Endodermal cell (in vitro differentiated cells): ENCODE results near the gene ECSCR. TPM values are rescaled to one million over a fixed set of nuclear protein-coding genes. Genes with fewer than 3 reads are reported as not detected.
"Not testable (repeated sequence)": the region's sequence is repeated elsewhere in the genome, so short reads cannot be mapped to it uniquely, and the experiment has no call there.

Experiments used
- DNase-seq: peaks from one replicate; pipeline ENCODE4 v3.0.0-alpha.2; 2017
- H3K27ac ChIP-seq: 2 replicates; pipeline ENCODE4 v1.5.1; 2013; ENCODE audit warnings: mild to moderate bottlenecking, low read depth, low read length, moderate library complexity
- H3K27me3 ChIP-seq: 2 replicates; pipeline ENCODE4 v1.6.1; 2013; ENCODE audit warnings: mild to moderate bottlenecking, low read length, moderate library complexity; ENCODE audit not compliant: insufficient read depth, control insufficient read depth, poor library complexity, severe bottlenecking
- H3K36me3 ChIP-seq: 2 replicates; pipeline ENCODE4 v1.7.0; 2013; ENCODE audit warnings: mild to moderate bottlenecking, low read length, moderate library complexity; ENCODE audit not compliant: control insufficient read depth, insufficient read depth
- H3K4me1 ChIP-seq: one replicate; pipeline ENCODE4 v1.7.0; 2013; ENCODE audit warnings: low read length; ENCODE audit not compliant: control insufficient read depth, insufficient read depth
- H3K4me3 ChIP-seq: 2 replicates; pipeline ENCODE4 v1.5.1; 2013; ENCODE audit warnings: mild to moderate bottlenecking, low read length, moderate library complexity
- H3K9ac ChIP-seq: 2 replicates; pipeline ENCODE4 v1.6.1; 2013; ENCODE audit warnings: mild to moderate bottlenecking, low read length, moderate library complexity; ENCODE audit not compliant: poor library complexity, severe bottlenecking; ENCODE audit errors: extremely low read depth
- H3K9me3 ChIP-seq: 2 replicates; pipeline ENCODE4 v1.6.1; 2013; ENCODE audit warnings: mild to moderate bottlenecking, low read length, moderate library complexity; ENCODE audit not compliant: control insufficient read depth
- H3K27ac Mint-ChIP-seq: 2 replicates; pipeline ENCODE4 v1.8.0; 2020; ENCODE audit warnings: mixed read lengths
- H3K27me3 Mint-ChIP-seq: 2 replicates; pipeline ENCODE4 v1.8.0; 2021; ENCODE audit warnings: mild to moderate bottlenecking, mixed read lengths; ENCODE audit not compliant: insufficient read depth
- H3K36me3 Mint-ChIP-seq: 2 replicates; pipeline ENCODE4 v1.8.0; 2020; ENCODE audit warnings: low read depth, mixed read lengths
- H3K4me1 Mint-ChIP-seq: 2 replicates; pipeline ENCODE4 v1.8.0; 2020; ENCODE audit warnings: mixed read lengths
- H3K4me3 Mint-ChIP-seq: 2 replicates; pipeline ENCODE4 v1.8.0; 2020; ENCODE audit warnings: mild to moderate bottlenecking, moderate library complexity, mixed read lengths
- H3K9me3 Mint-ChIP-seq: 2 replicates; pipeline ENCODE4 v1.8.0; 2020; ENCODE audit warnings: mild to moderate bottlenecking, mixed read lengths
- WGBS, 2 experiments: methylation state at CpG; one replicate each; pipeline versions ENCODE4 v1.1.5 to v1.1.7; 2013; ENCODE audit warnings: missing lambda C conversion rate in 2 of 2, mixed read lengths in 1 of 2; ENCODE audit not compliant: insufficient coverage in 1 of 2, insufficient read length in 1 of 2; 5-methylcytosine and 5-hydroxymethylcytosine counted together
- total RNA-seq, 2 donors: library from RNA; stranded (reverse); fragmentation: NEBNext Ultra II Directional in 1 of 2; extraction: Animal tissue kit (Norgen Biotek cat#: 25700) in 1 of 2; gene quantifications; 2 replicates in 1 of 2; 3 replicates in 1 of 2; pipeline ENCODE4 v1.2.1, GENCODE V29; 2021
- TF ChIP-seq, protein P1 (sequence below): fragments of 200-600 bp; sonication (generic); conservative IDR thresholded peaks from 2 replicates; pipeline ENCODE4 v1.5.0; 2021; ENCODE audit warnings: antibody characterized with exemption, mild to moderate bottlenecking

ECSCR gene
- total RNA-seq, 2 donors from 2014 or later, result 0.62 TPM; not detected in 1

DNA sequence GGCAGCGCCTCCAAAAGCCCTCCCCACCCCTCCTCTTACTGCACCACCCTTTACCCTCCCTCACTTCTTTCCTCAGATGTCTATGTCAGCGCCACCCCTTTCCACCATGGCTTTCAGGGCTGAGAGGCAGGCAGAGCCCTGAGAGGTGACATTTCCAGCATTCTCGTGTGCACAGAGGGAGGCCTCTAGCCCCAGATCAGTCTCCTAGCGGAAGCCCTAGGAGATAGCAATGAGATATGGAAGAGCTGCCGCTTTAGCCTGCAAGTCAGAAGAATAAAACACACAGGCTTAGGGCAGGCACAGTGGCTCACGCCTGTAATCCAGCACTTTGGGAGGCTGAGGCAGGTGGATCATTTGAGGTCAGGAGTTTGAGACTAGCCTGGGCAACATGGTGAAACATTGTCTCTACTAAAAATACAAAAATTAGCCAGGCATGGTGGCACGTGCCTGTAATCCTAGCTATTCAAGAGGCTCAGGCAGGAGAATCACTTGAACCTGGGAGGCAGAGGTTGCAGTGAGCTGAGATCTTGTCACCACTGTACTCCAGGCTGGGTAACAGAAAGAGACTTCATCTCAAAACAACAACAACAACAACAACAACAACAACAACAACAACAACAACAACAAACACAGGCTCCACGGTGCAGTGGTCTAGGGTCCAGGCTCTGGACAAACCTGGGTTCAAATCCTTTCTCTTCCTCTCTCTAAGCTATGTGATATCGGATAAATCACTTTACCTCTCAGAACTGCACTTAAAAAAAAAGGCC is 16.3 kb upstream of the ECSCR start:
- H3K4me3 Mint-ChIP-seq, H3K9me3 Mint-ChIP-seq, H3K27ac Mint-ChIP-seq, H3K9me3 ChIP-seq, H3K4me1 ChIP-seq, H3K4me3 ChIP-seq, H3K9ac ChIP-seq, H3K4me1 Mint-ChIP-seq, H3K36me3 Mint-ChIP-seq, H3K36me3 ChIP-seq, H3K27ac ChIP-seq, H3K27me3 ChIP-seq, H3K27me3 Mint-ChIP-seq: not testable (repeated sequence)
- 74 to 78% methylated on average over 7 to 9 of the region's 9 CpGs for WGBS, 2 experiments
- TF ChIP-seq, protein P1, sequence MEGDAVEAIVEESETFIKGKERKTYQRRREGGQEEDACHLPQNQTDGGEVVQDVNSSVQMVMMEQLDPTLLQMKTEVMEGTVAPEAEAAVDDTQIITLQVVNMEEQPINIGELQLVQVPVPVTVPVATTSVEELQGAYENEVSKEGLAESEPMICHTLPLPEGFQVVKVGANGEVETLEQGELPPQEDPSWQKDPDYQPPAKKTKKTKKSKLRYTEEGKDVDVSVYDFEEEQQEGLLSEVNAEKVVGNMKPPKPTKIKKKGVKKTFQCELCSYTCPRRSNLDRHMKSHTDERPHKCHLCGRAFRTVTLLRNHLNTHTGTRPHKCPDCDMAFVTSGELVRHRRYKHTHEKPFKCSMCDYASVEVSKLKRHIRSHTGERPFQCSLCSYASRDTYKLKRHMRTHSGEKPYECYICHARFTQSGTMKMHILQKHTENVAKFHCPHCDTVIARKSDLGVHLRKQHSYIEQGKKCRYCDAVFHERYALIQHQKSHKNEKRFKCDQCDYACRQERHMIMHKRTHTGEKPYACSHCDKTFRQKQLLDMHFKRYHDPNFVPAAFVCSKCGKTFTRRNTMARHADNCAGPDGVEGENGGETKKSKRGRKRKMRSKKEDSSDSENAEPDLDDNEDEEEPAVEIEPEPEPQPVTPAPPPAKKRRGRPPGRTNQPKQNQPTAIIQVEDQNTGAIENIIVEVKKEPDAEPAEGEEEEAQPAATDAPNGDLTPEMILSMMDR, result peak; percentile 39
- peak; percentile 58 for DNase-seq

DNA sequence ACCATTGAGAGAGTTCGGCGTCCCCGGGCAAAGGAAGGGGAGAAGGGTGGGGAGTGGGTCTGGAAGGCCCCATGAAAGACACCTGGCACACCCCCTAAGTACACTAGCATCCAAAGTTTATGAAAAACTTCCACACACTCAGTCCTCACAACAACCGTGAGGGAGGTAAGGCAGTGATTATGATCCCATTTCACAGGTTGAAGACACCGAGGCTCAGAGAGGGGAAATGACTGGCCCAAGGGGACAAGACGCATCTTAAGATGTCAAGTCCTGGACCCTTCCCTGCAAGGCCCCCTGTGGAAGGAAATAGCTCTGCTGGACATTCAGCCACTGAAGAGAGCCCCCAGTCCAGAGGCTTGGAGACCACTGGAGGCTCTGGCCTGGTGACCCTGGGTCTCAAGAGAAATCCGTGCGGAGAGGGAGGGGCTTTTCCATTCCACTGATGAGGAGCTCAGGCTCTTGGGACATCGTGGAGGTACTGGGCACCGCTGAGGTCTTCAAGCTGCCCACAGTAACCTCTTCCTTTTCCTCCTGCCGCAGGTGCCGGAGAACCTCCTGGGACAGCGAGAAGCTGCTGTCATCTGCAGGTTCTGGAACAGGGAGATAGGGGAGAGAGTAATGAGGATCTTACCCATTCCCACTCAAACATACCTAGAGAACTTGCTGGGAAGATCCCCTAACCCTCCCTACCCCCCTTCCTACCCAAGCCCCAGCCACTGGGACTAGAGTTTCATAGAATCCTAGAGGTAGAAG is 13.5 kb upstream of the ECSCR start:
- Mint-ChIP-seq H3K36me3 (no peaks in the 10 kb centered on the region), H3K27ac (no peak overlapping the region), H3K9me3 (no peaks in the 10 kb centered on the region), H3K4me3 (no peak overlapping the region), H3K4me1 (peaks cover 24% of the 10 kb centered on the region), H3K27me3 (no peaks in the 10 kb centered on the region)
- H3K36me3 ChIP-seq, result no peaks in the 10 kb centered on the region
- no peak overlapping the region for H3K9ac ChIP-seq
- WGBS, 2 experiments, result 94 to 100% methylated on average over 5 to 10 of the region's 13 CpGs
- H3K4me1 ChIP-seq, result peaks cover 7% of the 10 kb centered on the region
- no peaks in the 10 kb centered on the region for H3K27me3 ChIP-seq
- no peak overlapping the region for H3K4me3 ChIP-seq
- no peaks in the 10 kb centered on the region for H3K9me3 ChIP-seq
- no peak overlapping the region for H3K27ac ChIP-seq
- TF ChIP-seq, protein P1, result no peak
- no peak for DNase-seq

DNA sequence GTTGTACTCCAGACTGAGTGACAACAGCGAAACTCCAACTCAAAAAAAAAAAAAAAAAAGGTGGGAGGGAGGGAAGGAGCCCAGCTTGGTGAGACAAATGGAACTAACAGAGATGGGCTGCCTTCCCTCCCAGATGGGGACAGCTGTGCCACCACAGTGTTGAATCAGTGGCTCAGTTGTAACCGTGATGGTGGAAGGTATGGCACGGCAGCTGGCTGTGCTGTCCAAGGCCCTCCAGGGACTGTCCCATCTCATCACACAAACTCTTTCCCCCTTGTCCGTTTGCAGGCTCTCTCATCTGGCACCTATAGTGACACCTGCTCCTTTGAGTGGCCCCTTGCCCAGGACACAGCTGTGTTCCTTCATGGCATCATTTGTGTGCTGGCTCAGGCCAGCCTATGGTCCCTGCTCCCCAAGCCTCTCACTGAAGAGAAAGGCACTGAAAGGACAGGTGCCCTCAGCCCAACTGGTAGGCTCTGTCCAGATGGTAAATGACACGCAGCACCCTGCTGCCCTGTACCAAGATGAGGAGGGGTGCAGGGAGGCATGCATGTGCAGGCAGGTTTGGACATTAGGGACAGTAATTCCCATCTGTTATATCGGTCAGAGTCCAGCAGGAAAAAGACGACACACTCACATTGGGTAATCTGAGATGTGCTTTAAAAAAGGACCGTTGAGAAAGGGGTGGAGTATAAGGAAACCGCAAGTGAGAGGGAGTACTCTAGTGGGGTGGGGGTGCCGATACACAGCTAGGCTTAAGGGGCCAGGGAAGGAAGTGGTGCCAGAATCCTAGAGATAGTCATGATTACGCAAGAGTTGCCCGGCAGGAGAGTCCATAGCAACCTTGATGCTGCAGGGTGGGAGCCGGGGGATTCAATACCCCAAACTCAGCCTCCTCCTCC is 12.6 kb upstream of the ECSCR start:
- Mint-ChIP-seq H3K4me1 (peaks cover 28% of the 10 kb centered on the region), H3K27me3 (no peaks in the 10 kb centered on the region), H3K36me3 (no peaks in the 10 kb centered on the region), H3K27ac (no peak overlapping the region), H3K4me3 (no peak overlapping the region), H3K9me3 (no peaks in the 10 kb centered on the region)
- WGBS, 2 experiments, result 87 to 91% methylated on average over 9 to 13 of the region's 13 CpGs
- peaks cover 7% of the 10 kb centered on the region for H3K4me1 ChIP-seq
- no peak overlapping the region for H3K9ac ChIP-seq
- H3K36me3 ChIP-seq, result no peaks in the 10 kb centered on the region
- H3K9me3 ChIP-seq, result no peaks in the 10 kb centered on the region
- TF ChIP-seq, protein P1, result no peak
- H3K27ac ChIP-seq, result no peak overlapping the region
- no peak overlapping the region for H3K4me3 ChIP-seq
- H3K27me3 ChIP-seq, result no peaks in the 10 kb centered on the region
- no peak for DNase-seq
